Mucosa of descending colon (tissue), 3 donors: ENCODE data around the gene EDDM13. TPM values are rescaled to one million over a fixed set of nuclear protein-coding genes. Genes with fewer than 3 reads are reported as not detected.

Experiments used
- ATAC-seq: fragments of 200-7000 bp; cut with Tn5 transposase; one replicate; pipeline ENCODE4 v1.9.1; 2020; ENCODE audit warnings: mild to moderate bottlenecking, moderate library complexity
- DNase-seq, 3 donors: peaks; one replicate each; pipeline ENCODE4 v3.0.0-alpha.2; 2020
- H3K36me3 ChIP-seq: fragments of 200-600 bp; one replicate; pipeline ENCODE4 v1.8.0; 2021; ENCODE audit warnings: low read depth, mild to moderate bottlenecking
- H3K4me1 ChIP-seq: fragments of 200-600 bp; one replicate; pipeline ENCODE4 v1.8.0; 2021; ENCODE audit warnings: low read depth, mild to moderate bottlenecking
- H3K4me3 ChIP-seq: fragments of 200-600 bp; one replicate; pipeline ENCODE4 v1.8.0; 2021; ENCODE audit warnings: mild to moderate bottlenecking
- H3K9me3 ChIP-seq: fragments of 200-600 bp; one replicate; pipeline ENCODE4 v1.8.0; 2021; ENCODE audit warnings: mild to moderate bottlenecking
- CTCF ChIP-seq: fragments of 200-600 bp; IDR thresholded peaks from one replicate; pipeline ENCODE4 v1.8.0; 2022; ENCODE audit warnings: antibody characterized with exemption, mild to moderate bottlenecking
- intact Hi-C, 2 donors: fragments of 100-400 bp; cut with DNase I in 1 of 2; cut with micrococcal nuclease in 1 of 2; formaldehyde crosslinking; loops; one replicate each; pipeline versions ENCODE4 v1.11.0 to v1.11.1; 2022; cut with DNase I, micrococcal nuclease
- total RNA-seq, 3 donors: library from RNA; stranded (reverse); fragmentation: NEBNext Ultra II Directional in 2 of 3; extraction: Animal tissue kit (Norgen Biotek cat#: 25700) in 2 of 3; gene quantifications; one replicate each; pipeline versions ENCODE4 v1.2.1 to v1.2.4, GENCODE V29; 2021 to 2023
- donor health status: DM: no; HTN: no; CAD: no; lungs with moderate emphysema.
- donor health status: DM: no; HTN: no; CAD: no.
- donor health status: DM: no; HTN: yes; CAD: no.

EDDM13 gene
- total RNA-seq, 3 donors from 2014 or later: not detected

GRCh38 chr19:56348289-56348877 lies 75.8 kb downstream of the EDDM13 start:
- H3K4me1 ChIP-seq: no peaks in the 10 kb centered on the region
- H3K9me3 ChIP-seq: no peaks in the 10 kb centered on the region
- H3K36me3 ChIP-seq: no peaks in the 10 kb centered on the region
- ATAC-seq (no peak), DNase-seq (peak in 1 of 3 donors; percentile 32)
- H3K4me3 ChIP-seq: no peak overlapping the region
- intact Hi-C loops: no loop called here
- TF ChIP-seq CTCF: no peak

GRCh38 chr19:56350416-56351045 lies 78.0 kb downstream of the EDDM13 start:
- H3K9me3 ChIP-seq: no peaks in the 10 kb centered on the region
- no peaks in the 10 kb centered on the region for H3K4me1 ChIP-seq
- no peak overlapping the region for H3K4me3 ChIP-seq
- peak in 1 of 3 donors; percentile 68 for DNase-seq
- peak; percentile 54 for ATAC-seq
- no peaks in the 10 kb centered on the region for H3K36me3 ChIP-seq
- intact Hi-C loops: loop anchor here (10.0 kb wide), 1 partner anchor 276 kb away; no protein-coding TSS in a partner anchor
- TF ChIP-seq CTCF: peak; percentile 75

- intact Hi-C loops: loop anchor here (10.0 kb wide), 1 partner anchor 276 kb away; no protein-coding TSS in a partner anchor
- no peak for TF ChIP-seq CTCF
These were observed 78.7 kb downstream of the EDDM13 start for GRCh38 chr19:56351208-56351607.

GRCh38 chr19:56355517-56355916 lies 83.0 kb downstream of the EDDM13 start:
- H3K9me3 ChIP-seq: peaks cover 8% of the 10 kb centered on the region
- no peak overlapping the region for H3K4me3 ChIP-seq
- H3K4me1 ChIP-seq: peaks cover 4% of the 10 kb centered on the region
- DNase-seq: no peak
- no peaks in the 10 kb centered on the region for H3K36me3 ChIP-seq
- intact Hi-C loops: loop anchor here (10.0 kb wide), 1 partner anchor 281 kb away; no protein-coding TSS in a partner anchor
- no peak for TF ChIP-seq CTCF
- no peak for ATAC-seq

More at GRCh38 chr19:56351208-56351607, 78.7 kb downstream of the EDDM13 start:
- no peak for DNase-seq
- no peak for ATAC-seq
- H3K9me3 ChIP-seq: no peaks in the 10 kb centered on the region
- H3K4me1 ChIP-seq: peaks cover 4% of the 10 kb centered on the region
- H3K36me3 ChIP-seq: no peaks in the 10 kb centered on the region
- H3K4me3 ChIP-seq: no peak overlapping the region

GRCh38 chr19:56356944-56357343 lies 84.4 kb downstream of the EDDM13 start:
- peaks cover 20% of the 10 kb centered on the region for H3K9me3 ChIP-seq
- no peak for DNase-seq
- TF ChIP-seq CTCF: no peak
- H3K4me3 ChIP-seq: no peak overlapping the region
- no peaks in the 10 kb centered on the region for H3K36me3 ChIP-seq
- no peak for ATAC-seq
- H3K4me1 ChIP-seq: peaks cover 4% of the 10 kb centered on the region
- intact Hi-C loops: loop anchor here (10.0 kb wide), 1 partner anchor 282 kb away; no protein-coding TSS in a partner anchor

Other genes with a start within 250 kb of the EDDM13 start
- gene ZNF787, start 151.5 kb upstream of the EDDM13 start, total RNA-seq: 10 to 100 TPM; 49.1 to 61.2 (median 56.1) TPM
- gene ZNF444, start 131.5 kb upstream of the EDDM13 start, total RNA-seq: 10 to 100 TPM; 28.2 to 48.3 (median 29.6) TPM
- not detected for gene GALP, start 96.7 kb upstream of the EDDM13 start, total RNA-seq
- not detected for gene ZSCAN5B, start 75.0 kb upstream of the EDDM13 start, total RNA-seq
- gene ZSCAN5C, start 70.5 kb upstream of the EDDM13 start, total RNA-seq: not detected
- gene ZSCAN5A, start 42.1 kb downstream of the EDDM13 start, total RNA-seq: 10 to 100 TPM; 10.5 to 24.0 (median 14.3) TPM
- 1 to 10 TPM; 1.4 to 6.6 (median 1.6) TPM for gene ZNF582, start 120.8 kb downstream of the EDDM13 start, total RNA-seq
- gene ZNF583, start 131.6 kb downstream of the EDDM13 start, total RNA-seq: 10 to 100 TPM in 1 of 3 donors, 1 to 10 TPM in 2; 1.4 to 11.2 (median 2.1) TPM
- gene ZNF667, start 204.6 kb downstream of the EDDM13 start, total RNA-seq: 10 to 100 TPM in 1 of 3 donors, under 1 TPM in 2; 0.41 to 10.5 (median 0.61) TPM
- 10 to 100 TPM in 1 of 3 donors, 1 to 10 TPM in 2; 2.8 to 14.7 (median 4.2) TPM for gene ZNF471, start 235.1 kb downstream of the EDDM13 start, total RNA-seq